H54 (cell line): ENCODE measurements around the gene SCARB1.

ENCODE experiments used
- DNase-seq: peaks from one replicate; pipeline ENCODE4 v3.0.0; 2011; ENCODE audit warnings: low spot score, mixed read lengths; ENCODE audit not compliant: insufficient read length
- FAIRE-seq: peaks from 3 replicates; lab custom pipeline; 2011; peaks lifted over from hg19 to GRCh38; lab: Jason Lieb, UNC
- POLR2A ChIP-seq: IDR thresholded peaks from 2 replicates; pipeline ENCODE4 v1.6.1; 2011; ENCODE audit warnings: low read depth, mild to moderate bottlenecking, low read length

SCARB1 gene

GRCh38 chr12:124862768-124863415, 772 bp downstream of the SCARB1 start:
- FAIRE-seq (no peak), DNase-seq (no peak)
- TF ChIP-seq POLR2A, result no peak

GRCh38 chr12:124861898-124862676, 1.6 kb downstream of the SCARB1 start:
- DNase-seq (no peak), FAIRE-seq (no peak)
- no peak for TF ChIP-seq POLR2A

DNA sequence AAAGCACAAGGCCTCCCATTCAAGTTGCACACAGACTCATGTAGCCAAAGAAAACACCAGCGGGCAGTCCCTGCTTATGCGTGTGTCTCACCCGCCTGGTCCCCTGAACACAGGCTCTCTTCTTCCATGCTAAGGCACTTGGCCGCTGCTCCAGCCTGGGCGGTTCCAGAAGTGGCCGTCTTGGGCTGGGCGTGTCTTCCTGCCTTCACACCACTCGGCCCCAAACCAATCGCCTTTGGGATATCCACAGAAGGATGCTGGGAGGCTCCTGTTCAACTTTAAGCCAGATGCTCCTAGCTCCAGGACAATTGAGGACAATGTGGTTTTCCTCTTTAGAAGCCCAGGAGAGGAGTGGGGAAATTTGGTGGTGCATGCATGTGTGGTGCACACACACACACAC, 2.2 kb downstream of the SCARB1 start:
- no peak for TF ChIP-seq POLR2A
- no peak for FAIRE-seq

GRCh38 chr12:124857921-124858461, 5.7 kb downstream of the SCARB1 start:
- no peak for FAIRE-seq
- no peak for DNase-seq
- TF ChIP-seq POLR2A, result no peak

More for the DNA sequence above, 2.2 kb downstream of the SCARB1 start:
- no peak for DNase-seq

- no peak for TF ChIP-seq POLR2A
- FAIRE-seq (no peak), DNase-seq (no peak)
These were observed 6.9 kb downstream of the SCARB1 start for GRCh38 chr12:124856842-124857178.

GRCh38 chr12:124856132-124856841, 7.4 kb downstream of the SCARB1 start:
- no peak for TF ChIP-seq POLR2A
- no peak for FAIRE-seq
- no peak for DNase-seq

DNA sequence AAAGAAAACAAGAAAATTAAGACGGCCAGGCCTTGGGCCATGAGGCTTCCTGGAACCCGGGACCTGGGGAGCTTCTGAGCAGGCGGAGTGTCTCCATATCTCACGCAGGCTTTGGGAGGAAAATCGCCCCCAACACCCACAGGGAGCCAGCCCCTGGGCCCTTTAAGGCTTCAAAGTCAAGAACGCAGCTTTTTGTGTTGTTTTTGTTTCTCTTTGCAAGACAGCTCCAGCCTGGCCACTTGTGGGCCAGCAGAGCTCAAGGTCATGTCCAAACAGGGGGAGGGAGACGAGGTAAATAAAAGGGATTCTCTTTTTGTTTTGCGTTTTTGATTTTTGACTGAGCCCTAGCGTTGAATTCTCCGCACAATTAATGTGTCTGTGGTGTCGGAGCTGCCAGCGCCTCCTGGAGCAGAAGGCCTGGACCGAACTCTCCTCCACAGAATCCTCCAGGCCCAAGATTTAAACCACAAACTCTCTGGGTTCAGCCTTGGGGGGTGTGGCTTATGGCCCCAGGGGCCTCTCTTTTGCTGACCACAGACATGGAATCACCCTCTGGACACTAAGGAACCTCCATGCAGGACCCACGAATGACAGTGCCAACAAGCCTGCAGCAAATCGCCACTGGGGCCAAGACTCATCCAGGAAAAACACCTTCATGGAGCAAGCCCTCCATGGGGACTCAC, 8.2 kb downstream of the SCARB1 start:
- DNase-seq (no peak), FAIRE-seq (no peak)
- TF ChIP-seq POLR2A, result no peak

- TF ChIP-seq POLR2A, result no peak
- DNase-seq (no peak), FAIRE-seq (no peak)
These were observed 9.0 kb downstream of the SCARB1 start for GRCh38 chr12:124854637-124855184.

GRCh38 chr12:124853781-124854636, 9.7 kb downstream of the SCARB1 start:
- FAIRE-seq, result no peak
- TF ChIP-seq POLR2A, result no peak
- DNase-seq, result no peak

DNA sequence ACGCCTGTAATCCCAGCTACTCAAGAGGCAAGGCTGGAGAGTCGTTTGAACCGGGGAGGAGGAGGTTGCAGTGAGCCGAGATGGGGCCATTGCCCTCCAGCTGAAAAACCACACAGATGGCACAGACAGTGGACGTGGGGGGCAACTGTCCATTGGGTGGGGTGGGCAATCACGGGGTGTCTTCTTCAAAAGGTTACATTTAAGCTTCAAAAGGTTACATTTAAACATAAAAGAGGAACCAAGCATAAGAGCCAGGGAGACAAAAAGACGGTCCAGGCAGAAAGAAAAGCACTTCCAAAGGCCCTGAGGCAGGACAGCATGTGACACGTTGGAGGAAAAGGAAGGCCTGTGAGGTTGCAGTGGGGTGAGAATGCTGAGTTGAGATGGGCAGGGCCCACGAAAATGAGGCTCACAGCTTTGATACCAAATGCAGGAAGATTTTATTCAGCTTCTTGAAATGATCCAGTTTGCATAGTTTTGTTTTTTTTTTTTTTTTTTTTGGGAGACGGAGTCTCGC, 10.7 kb downstream of the SCARB1 start:
- no peak for FAIRE-seq
- TF ChIP-seq POLR2A, result no peak
- DNase-seq, result no peak

DNA sequence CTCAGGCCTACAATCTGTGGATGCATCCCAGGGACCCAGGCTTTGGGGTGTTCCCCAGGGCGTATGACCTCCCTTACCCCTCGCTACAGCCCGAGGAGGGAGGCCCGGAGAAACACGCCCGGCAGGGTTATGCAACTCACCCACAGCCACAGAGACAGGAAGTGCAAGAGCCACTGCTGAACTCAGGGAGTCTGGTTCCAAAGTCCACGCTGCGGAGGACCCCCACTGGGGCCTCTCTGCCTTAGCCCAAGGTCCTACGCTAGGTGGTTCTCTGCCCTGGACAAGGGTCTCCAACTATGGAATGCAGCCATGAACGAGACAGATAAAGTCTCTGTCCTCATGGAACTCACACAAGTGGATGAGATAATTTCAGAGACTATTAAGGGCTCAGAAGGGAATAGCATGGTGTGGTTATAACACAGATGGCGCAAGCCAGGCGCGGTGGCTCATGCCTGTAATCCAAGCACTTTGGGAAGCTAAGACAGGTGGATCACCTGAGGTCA, 11.3 kb downstream of the SCARB1 start:
- FAIRE-seq (no peak), DNase-seq (no peak)
- TF ChIP-seq POLR2A, result no peak

DNA sequence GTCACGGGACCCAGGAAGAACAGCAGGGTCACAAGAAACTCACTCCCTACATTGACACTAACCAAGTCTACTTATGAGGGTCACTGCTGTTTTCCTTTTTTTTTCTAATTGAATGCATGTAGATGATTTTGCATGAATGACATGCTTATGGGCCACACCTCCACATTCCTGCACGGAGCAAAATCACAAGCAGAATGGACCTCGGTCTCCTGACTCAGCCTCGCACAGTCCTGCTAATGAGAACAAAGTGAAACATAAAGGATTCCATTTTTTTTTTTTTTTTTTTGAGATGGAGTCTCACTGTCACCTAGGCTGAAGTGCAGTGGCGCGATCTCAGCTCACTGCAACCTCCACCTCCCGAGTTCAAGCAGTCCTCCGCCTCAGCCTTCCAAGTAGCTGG, 12.3 kb downstream of the SCARB1 start:
- TF ChIP-seq POLR2A, result no peak
- FAIRE-seq (no peak), DNase-seq (no peak)
